Ishikawa (cell line): ENCODE measurements around the gene CACNA1C.

Experiments
- CEBPB ChIP-seq: IDR thresholded peaks from 2 replicates; pipeline ENCODE4 v1.6.1; 2012
- CREB1 ChIP-seq: IDR thresholded peaks from 2 replicates; pipeline ENCODE4 v1.6.1; 2012; ENCODE audit warnings: low read depth
- EGR1 ChIP-seq: IDR thresholded peaks from 2 replicates; pipeline ENCODE4 v1.6.1; 2012
- EP300 ChIP-seq: IDR thresholded peaks from 2 replicates; pipeline ENCODE4 v1.6.1; 2012; ENCODE audit warnings: borderline replicate concordance
- TAF1 ChIP-seq: IDR thresholded peaks from 2 replicates; pipeline ENCODE4 v1.6.1; 2012; ENCODE audit warnings: low read depth, mild to moderate bottlenecking
- TEAD4 ChIP-seq: IDR thresholded peaks from 2 replicates; pipeline ENCODE4 v1.6.1; 2012
- YY1 ChIP-seq: IDR thresholded peaks from 2 replicates; pipeline ENCODE4 v1.6.1; 2012; ENCODE audit warnings: low read depth
- TF ChIP-seq, protein P1 (sequence below): IDR thresholded peaks from 2 replicates; pipeline ENCODE4 v1.6.1; 2012; ENCODE audit warnings: low read depth, mild to moderate bottlenecking
- TF ChIP-seq, protein P2 (sequence below): IDR thresholded peaks from 2 replicates; pipeline ENCODE4 v1.6.1; 2012

DNA sequence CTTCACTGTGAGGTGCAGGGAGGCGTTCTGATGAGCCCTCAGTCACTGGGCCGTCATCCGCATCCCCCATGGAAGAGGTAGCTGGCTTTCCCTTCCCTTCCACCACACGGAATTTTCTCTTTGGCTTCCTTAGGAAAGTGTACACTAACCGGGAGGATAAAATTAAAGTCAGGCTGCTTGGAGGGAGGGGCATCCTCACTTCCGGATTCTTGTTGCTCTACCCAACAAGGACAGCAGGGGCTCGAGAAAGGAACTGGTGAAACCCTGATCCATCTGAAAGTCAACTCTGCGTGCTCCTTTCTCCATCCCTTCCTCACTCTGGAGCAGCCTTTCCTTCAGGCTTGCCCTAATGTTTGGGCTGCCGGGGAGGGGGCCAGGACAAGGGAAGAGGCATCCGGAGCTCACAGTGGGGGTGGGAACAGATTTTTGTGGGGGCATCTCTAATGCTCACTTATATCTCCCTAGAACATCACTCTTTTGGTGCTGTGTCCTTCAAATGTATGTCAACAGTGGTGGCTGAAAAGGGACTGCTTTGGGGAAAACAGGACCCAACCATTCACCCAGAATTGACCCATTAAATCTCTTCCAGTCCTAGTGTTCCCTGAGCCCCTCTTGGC lies 640.6 kb downstream of the CACNA1C start:
- TF ChIP-seq TEAD4 = no peak
- no peak for TF ChIP-seq EGR1
- TF ChIP-seq, protein P1, sequence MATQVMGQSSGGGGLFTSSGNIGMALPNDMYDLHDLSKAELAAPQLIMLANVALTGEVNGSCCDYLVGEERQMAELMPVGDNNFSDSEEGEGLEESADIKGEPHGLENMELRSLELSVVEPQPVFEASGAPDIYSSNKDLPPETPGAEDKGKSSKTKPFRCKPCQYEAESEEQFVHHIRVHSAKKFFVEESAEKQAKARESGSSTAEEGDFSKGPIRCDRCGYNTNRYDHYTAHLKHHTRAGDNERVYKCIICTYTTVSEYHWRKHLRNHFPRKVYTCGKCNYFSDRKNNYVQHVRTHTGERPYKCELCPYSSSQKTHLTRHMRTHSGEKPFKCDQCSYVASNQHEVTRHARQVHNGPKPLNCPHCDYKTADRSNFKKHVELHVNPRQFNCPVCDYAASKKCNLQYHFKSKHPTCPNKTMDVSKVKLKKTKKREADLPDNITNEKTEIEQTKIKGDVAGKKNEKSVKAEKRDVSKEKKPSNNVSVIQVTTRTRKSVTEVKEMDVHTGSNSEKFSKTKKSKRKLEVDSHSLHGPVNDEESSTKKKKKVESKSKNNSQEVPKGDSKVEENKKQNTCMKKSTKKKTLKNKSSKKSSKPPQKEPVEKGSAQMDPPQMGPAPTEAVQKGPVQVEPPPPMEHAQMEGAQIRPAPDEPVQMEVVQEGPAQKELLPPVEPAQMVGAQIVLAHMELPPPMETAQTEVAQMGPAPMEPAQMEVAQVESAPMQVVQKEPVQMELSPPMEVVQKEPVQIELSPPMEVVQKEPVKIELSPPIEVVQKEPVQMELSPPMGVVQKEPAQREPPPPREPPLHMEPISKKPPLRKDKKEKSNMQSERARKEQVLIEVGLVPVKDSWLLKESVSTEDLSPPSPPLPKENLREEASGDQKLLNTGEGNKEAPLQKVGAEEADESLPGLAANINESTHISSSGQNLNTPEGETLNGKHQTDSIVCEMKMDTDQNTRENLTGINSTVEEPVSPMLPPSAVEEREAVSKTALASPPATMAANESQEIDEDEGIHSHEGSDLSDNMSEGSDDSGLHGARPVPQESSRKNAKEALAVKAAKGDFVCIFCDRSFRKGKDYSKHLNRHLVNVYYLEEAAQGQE = no peak
- TF ChIP-seq, protein P2, sequence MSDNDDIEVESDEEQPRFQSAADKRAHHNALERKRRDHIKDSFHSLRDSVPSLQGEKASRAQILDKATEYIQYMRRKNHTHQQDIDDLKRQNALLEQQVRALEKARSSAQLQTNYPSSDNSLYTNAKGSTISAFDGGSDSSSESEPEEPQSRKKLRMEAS = no peak
- no peak for TF ChIP-seq CREB1
- no peak for TF ChIP-seq TAF1
- no peak for TF ChIP-seq EP300
- no peak for TF ChIP-seq YY1
- TF ChIP-seq CEBPB = no peak
